Stimulated activated CD4-positive, alpha-beta T cell treated with anti-CD3 and anti-CD28 coated beads, Interleukin-4, amount 100 ng/mL, for 48 hours (primary cell): ENCODE results near the gene ATP13A5.

Experiments
- DNase-seq, 2 donors: peaks; one replicate each; pipeline ENCODE4 v3.0.0-alpha.2; 2020; ENCODE audit warnings: low read depth in 2 of 2

Gene ATP13A5

GRCh38 chr3:193269343-193270028 lies 109.1 kb downstream of the ATP13A5 start:
- no peak for DNase-seq

- DNase-seq = no peak
Measured at GRCh38 chr3:193262707-193263106, 115.8 kb downstream of the ATP13A5 start.

GRCh38 chr3:193261970-193262369 lies 116.6 kb downstream of the ATP13A5 start:
- no peak for DNase-seq

GRCh38 chr3:193253986-193254660 lies 124.4 kb downstream of the ATP13A5 start:
- DNase-seq = no peak

- DNase-seq = no peak
Measured at GRCh38 chr3:193250492-193250891, 128.1 kb downstream of the ATP13A5 start.

- DNase-seq = no peak
Measured at GRCh38 chr3:193248848-193249468, 129.6 kb downstream of the ATP13A5 start.

GRCh38 chr3:193243571-193243970 lies 135.0 kb downstream of the ATP13A5 start:
- no peak for DNase-seq

- DNase-seq = no peak
Measured at GRCh38 chr3:193241716-193242115, 136.8 kb downstream of the ATP13A5 start.

- peak; percentile 7 to 8 for DNase-seq
Measured at GRCh38 chr3:193240850-193241706, 137.5 kb downstream of the ATP13A5 start, which contains the start of gene PLAAT1. TSS of gene PLAAT1 (plus strand) at chr3:193241222. CDS start at chr3:193255651, 14,429 bp downstream.

GRCh38 chr3:193240436-193240849 lies 138.1 kb downstream of the ATP13A5 start:
- DNase-seq = no peak

- no peak for DNase-seq
Measured at GRCh38 chr3:193237030-193237429, 141.5 kb downstream of the ATP13A5 start.

GRCh38 chr3:193236599-193236998 lies 142.0 kb downstream of the ATP13A5 start:
- no peak for DNase-seq

- no peak for DNase-seq
Measured at GRCh38 chr3:193231201-193231600, 147.4 kb downstream of the ATP13A5 start.

- DNase-seq = no peak
Measured at GRCh38 chr3:193230610-193231009, 147.9 kb downstream of the ATP13A5 start.

- no peak for DNase-seq
Measured at GRCh38 chr3:193229851-193230420, 148.6 kb downstream of the ATP13A5 start.

GRCh38 chr3:193228206-193228605 lies 150.3 kb downstream of the ATP13A5 start:
- no peak for DNase-seq

GRCh38 chr3:193225302-193226125 lies 153.0 kb downstream of the ATP13A5 start:
- no peak for DNase-seq
